GM23338 (cell line): ENCODE measurements around the gene ZNF469. TPM values are rescaled to one million over a fixed set of nuclear protein-coding genes. Genes with fewer than 3 reads are reported as not detected.

Experiments
- ATAC-seq: fragments of 200-7000 bp; cut with Tn5 transposase; 3 replicates; pipeline ENCODE4 v1.9.1; 2020
- DNase-seq: peaks from one replicate; pipeline ENCODE4 v3.0.0-alpha.2; 2015; ENCODE audit warnings: low spot score
- H2AFZ ChIP-seq: fragments of 200-600 bp; sonication (generic); 2 replicates; pipeline ENCODE4 v1.8.0; 2016; ENCODE audit warnings: antibody characterized with exemption, mild to moderate bottlenecking, moderate library complexity
- H3F3A ChIP-seq: fragments of 200-600 bp; sonication (generic); replicated peaks from 2 replicates; pipeline ENCODE4 v1.8.0; 2017; ENCODE audit warnings: antibody characterized with exemption, mixed run types, low read depth
- H3K27ac ChIP-seq: fragments of 200-600 bp; sonication (generic); 2 replicates; pipeline ENCODE4 v1.6.1; 2016; ENCODE audit warnings: low read depth
- H3K27me3 ChIP-seq: fragments of 200-600 bp; sonication (generic); 2 replicates; pipeline ENCODE4 v1.8.0; 2016; ENCODE audit warnings: mild to moderate bottlenecking, mixed run types, moderate library complexity; ENCODE audit not compliant: insufficient read depth
- H3K36me3 ChIP-seq: fragments of 200-600 bp; sonication (generic); 2 replicates; pipeline ENCODE4 v1.8.0; 2016; ENCODE audit warnings: mild to moderate bottlenecking; ENCODE audit not compliant: insufficient read depth
- H3K4me1 ChIP-seq: fragments of 200-600 bp; sonication (generic); 2 replicates; pipeline ENCODE4 v1.8.0; 2016; ENCODE audit warnings: mild to moderate bottlenecking, moderate library complexity; ENCODE audit not compliant: insufficient read depth
- H3K4me2 ChIP-seq: fragments of 200-600 bp; sonication (generic); 2 replicates; pipeline ENCODE4 v1.7.1; 2017; ENCODE audit warnings: mixed run types
- H3K4me3 ChIP-seq: fragments of 200-600 bp; sonication (generic); 2 replicates; pipeline ENCODE4 v1.6.1; 2016; ENCODE audit warnings: mixed run types
- H3K79me2 ChIP-seq: fragments of 200-600 bp; sonication (generic); replicated peaks from 2 replicates; pipeline ENCODE4 v1.8.0; 2017; ENCODE audit warnings: mild to moderate bottlenecking; ENCODE audit not compliant: insufficient read depth
- H3K9me2 ChIP-seq: fragments of 200-600 bp; sonication (generic); 2 replicates; pipeline ENCODE4 v1.8.0; 2017; ENCODE audit not compliant: insufficient read depth
- H4K20me1 ChIP-seq: fragments of 200-600 bp; sonication (generic); replicated peaks from 2 replicates; pipeline ENCODE4 v1.8.0; 2017; ENCODE audit warnings: mild to moderate bottlenecking; ENCODE audit not compliant: insufficient read depth
- H3K27ac Mint-ChIP-seq: 2 replicates; pipeline ENCODE4 v1.8.0; 2020; ENCODE audit warnings: inconsistent platforms, mild to moderate bottlenecking, moderate library complexity, mixed read lengths
- H3K27me3 Mint-ChIP-seq: 3 replicates; pipeline ENCODE4 v1.8.0; 2022; ENCODE audit warnings: low read depth, mild to moderate bottlenecking, moderate library complexity, mixed read lengths, inconsistent platforms; ENCODE audit not compliant: insufficient read depth, poor library complexity
- H3K36me3 Mint-ChIP-seq: 3 replicates; pipeline ENCODE4 v1.8.0; 2021; ENCODE audit warnings: low read depth, mild to moderate bottlenecking, inconsistent platforms, moderate library complexity, mixed read lengths
- H3K4me1 Mint-ChIP-seq: 3 replicates; pipeline ENCODE4 v1.8.0; 2020; ENCODE audit warnings: mild to moderate bottlenecking, inconsistent platforms, mixed read lengths
- H3K4me3 Mint-ChIP-seq: 3 replicates; pipeline ENCODE4 v1.8.0; 2021; ENCODE audit warnings: moderate library complexity, mild to moderate bottlenecking, inconsistent platforms, mixed read lengths
- H3K9me3 Mint-ChIP-seq: 3 replicates; pipeline ENCODE4 v1.8.0; 2020; ENCODE audit warnings: moderate library complexity, mild to moderate bottlenecking, inconsistent platforms, mixed read lengths
- CREB1 ChIP-seq: fragments of 250-450 bp; sonication (Bioruptor Pico); IDR thresholded peaks from 2 replicates; pipeline ENCODE4 v1.5.0; 2020; ENCODE audit warnings: low read depth, mild to moderate bottlenecking, moderate library complexity
- EZH2 ChIP-seq: fragments of 200-600 bp; sonication (generic); IDR thresholded peaks from one replicate; pipeline ENCODE4 v1.8.0; 2017; ENCODE audit warnings: antibody characterized with exemption, mild to moderate bottlenecking, low read depth; ENCODE audit not compliant: unreplicated experiment
- JUNB ChIP-seq: IDR thresholded peaks from one replicate; pipeline ENCODE4 v1.6.1; 2016; ENCODE audit warnings: antibody characterized with exemption; ENCODE audit not compliant: unreplicated experiment
- NANOG ChIP-seq: IDR thresholded peaks from 2 replicates; pipeline ENCODE4 v1.6.1; 2016; ENCODE audit warnings: antibody characterized with exemption, borderline replicate concordance
- STAT1 ChIP-seq: IDR thresholded peaks from one replicate; pipeline ENCODE4 v1.6.1; 2016; ENCODE audit warnings: antibody characterized with exemption; ENCODE audit not compliant: unreplicated experiment
- ZNF114 ChIP-seq: fragments of 250-450 bp; sonication (Bioruptor Pico); IDR thresholded peaks from 2 replicates; pipeline ENCODE4 v1.5.0; 2020; ENCODE audit warnings: mild to moderate bottlenecking, moderate library complexity
- ZNF331 ChIP-seq: fragments of 250-450 bp; sonication (Bioruptor Pico); IDR thresholded peaks from 2 replicates; pipeline ENCODE4 v1.5.0; 2020; ENCODE audit warnings: low read depth, mild to moderate bottlenecking, moderate library complexity
- polyA plus RNA-seq: library from polyadenylated mRNA; unstranded; fragments of >200 nt; fragmentation: Nextera tagmentation; extraction: Ambion mirVana; gene quantifications from 2 replicates; pipeline ENCODE4 v1.2.1, GENCODE V29; 2016
- total RNA-seq: library from RNA; depleted of rRNA; stranded (reverse); fragments of >200 nt; shearing (Covaris generic); gene quantifications from 2 replicates; pipeline ENCODE4 v1.2.3, GENCODE V29; 2014
- TF ChIP-seq, protein P1 (sequence below): fragments of 250-450 bp; sonication (Bioruptor Pico); IDR thresholded peaks from 2 replicates; pipeline ENCODE4 v1.5.0; 2020; ENCODE audit warnings: mild to moderate bottlenecking, moderate library complexity

ZNF469 gene
- total and polyA plus RNA-seq, 2 experiments from 2014 or later, result 0.23 to 1.9 TPM

DNA sequence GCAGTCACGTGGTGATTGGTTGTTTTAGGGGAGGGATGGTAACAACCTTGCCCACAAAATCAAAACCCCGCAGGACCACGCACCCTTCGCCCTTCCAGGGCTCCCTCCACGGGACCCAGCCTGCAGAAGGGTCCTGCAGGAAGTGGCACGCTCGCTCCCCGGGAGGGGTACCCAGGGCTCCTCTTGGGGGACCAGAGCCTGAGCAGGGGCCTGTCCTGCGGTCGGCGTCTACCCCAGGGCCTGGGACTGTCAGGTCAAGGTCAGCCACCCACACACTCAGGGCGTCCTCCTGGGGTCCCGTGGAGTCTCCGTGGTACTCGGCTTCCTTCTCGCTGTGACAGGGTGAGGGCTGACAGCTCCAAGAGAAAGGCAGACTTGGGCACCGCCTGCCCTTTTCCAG, 33.9 kb downstream of the ZNF469 start (continued):
- TF ChIP-seq, protein P1, sequence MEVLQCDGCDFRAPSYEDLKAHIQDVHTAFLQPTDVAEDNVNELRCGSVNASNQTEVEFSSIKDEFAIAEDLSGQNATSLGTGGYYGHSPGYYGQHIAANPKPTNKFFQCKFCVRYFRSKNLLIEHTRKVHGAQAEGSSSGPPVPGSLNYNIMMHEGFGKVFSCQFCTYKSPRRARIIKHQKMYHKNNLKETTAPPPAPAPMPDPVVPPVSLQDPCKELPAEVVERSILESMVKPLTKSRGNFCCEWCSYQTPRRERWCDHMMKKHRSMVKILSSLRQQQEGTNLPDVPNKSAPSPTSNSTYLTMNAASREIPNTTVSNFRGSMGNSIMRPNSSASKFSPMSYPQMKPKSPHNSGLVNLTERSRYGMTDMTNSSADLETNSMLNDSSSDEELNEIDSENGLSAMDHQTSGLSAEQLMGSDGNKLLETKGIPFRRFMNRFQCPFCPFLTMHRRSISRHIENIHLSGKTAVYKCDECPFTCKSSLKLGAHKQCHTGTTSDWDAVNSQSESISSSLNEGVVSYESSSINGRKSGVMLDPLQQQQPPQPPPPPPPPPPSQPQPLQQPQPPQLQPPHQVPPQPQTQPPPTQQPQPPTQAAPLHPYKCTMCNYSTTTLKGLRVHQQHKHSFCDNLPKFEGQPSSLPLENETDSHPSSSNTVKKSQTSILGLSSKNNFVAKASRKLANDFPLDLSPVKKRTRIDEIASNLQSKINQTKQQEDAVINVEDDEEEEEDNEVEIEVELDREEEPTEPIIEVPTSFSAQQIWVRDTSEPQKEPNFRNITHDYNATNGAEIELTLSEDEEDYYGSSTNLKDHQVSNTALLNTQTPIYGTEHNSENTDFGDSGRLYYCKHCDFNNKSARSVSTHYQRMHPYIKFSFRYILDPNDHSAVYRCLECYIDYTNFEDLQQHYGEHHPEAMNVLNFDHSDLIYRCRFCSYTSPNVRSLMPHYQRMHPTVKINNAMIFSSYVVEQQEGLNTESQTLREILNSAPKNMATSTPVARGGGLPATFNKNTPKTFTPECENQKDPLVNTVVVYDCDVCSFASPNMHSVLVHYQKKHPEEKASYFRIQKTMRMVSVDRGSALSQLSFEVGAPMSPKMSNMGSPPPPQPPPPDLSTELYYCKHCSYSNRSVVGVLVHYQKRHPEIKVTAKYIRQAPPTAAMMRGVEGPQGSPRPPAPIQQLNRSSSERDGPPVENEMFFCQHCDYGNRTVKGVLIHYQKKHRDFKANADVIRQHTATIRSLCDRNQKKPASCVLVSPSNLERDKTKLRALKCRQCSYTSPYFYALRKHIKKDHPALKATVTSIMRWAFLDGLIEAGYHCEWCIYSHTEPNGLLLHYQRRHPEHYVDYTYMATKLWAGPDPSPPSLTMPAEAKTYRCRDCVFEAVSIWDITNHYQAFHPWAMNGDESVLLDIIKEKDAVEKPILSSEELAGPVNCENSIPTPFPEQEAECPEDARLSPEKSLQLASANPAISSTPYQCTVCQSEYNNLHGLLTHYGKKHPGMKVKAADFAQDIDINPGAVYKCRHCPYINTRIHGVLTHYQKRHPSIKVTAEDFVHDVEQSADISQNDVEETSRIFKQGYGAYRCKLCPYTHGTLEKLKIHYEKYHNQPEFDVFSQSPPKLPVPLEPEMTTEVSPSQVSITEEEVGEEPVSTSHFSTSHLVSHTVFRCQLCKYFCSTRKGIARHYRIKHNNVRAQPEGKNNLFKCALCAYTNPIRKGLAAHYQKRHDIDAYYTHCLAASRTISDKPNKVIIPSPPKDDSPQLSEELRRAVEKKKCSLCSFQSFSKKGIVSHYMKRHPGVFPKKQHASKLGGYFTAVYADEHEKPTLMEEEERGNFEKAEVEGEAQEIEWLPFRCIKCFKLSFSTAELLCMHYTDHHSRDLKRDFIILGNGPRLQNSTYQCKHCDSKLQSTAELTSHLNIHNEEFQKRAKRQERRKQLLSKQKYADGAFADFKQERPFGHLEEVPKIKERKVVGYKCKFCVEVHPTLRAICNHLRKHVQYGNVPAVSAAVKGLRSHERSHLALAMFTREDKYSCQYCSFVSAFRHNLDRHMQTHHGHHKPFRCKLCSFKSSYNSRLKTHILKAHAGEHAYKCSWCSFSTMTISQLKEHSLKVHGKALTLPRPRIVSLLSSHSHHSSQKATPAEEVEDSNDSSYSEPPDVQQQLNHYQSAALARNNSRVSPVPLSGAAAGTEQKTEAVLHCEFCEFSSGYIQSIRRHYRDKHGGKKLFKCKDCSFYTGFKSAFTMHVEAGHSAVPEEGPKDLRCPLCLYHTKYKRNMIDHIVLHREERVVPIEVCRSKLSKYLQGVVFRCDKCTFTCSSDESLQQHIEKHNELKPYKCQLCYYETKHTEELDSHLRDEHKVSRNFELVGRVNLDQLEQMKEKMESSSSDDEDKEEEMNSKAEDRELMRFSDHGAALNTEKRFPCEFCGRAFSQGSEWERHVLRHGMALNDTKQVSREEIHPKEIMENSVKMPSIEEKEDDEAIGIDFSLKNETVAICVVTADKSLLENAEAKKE, result no peak

GRCh38 chr16:88417684-88418476, 35.1 kb downstream of the ZNF469 start:
- H4K20me1 ChIP-seq, result no peaks in the 10 kb centered on the region
- H3K36me3 Mint-ChIP-seq, result no peaks in the 10 kb centered on the region
- H3K27ac Mint-ChIP-seq, result no peak overlapping the region
- H3K4me3 Mint-ChIP-seq, result no peak overlapping the region
- DNase-seq (no peak), ATAC-seq (no peak)
- H2AFZ ChIP-seq, result no peak overlapping the region
- no peak overlapping the region for H3K27ac ChIP-seq
- peaks cover 4% of the 10 kb centered on the region for H3K27me3 Mint-ChIP-seq
- no peaks in the 10 kb centered on the region for H3K9me2 ChIP-seq
- no peaks in the 10 kb centered on the region; the same call in 2 of the 3 replicates for H3K9me3 Mint-ChIP-seq
- H3K4me3 ChIP-seq, result no peak overlapping the region
- no peaks in the 10 kb centered on the region for H3K4me1 Mint-ChIP-seq
- TF ChIP-seq STAT1 (no peak), JUNB (no peak), CREB1 (no peak), NANOG (no peak), ZNF331 (no peak), EZH2 (no peak), ZNF114 (CRISPR knock-in tag) (no peak)
- no peaks in the 10 kb centered on the region for H3K27me3 ChIP-seq
- H3K4me2 ChIP-seq, result no peak overlapping the region
- no peaks in the 10 kb centered on the region for H3K79me2 ChIP-seq
- H3F3A ChIP-seq, result no peaks in the 10 kb centered on the region
- H3K36me3 ChIP-seq, result no peaks in the 10 kb centered on the region
- no peaks in the 10 kb centered on the region for H3K4me1 ChIP-seq
